Adrenal gland (tissue), 12 donors: Measurements from ENCODE around the gene IKZF3. TPM values are rescaled to one million over a fixed set of nuclear protein-coding genes. Genes with fewer than 3 reads are reported as not detected.

Experiments used
- DNase-seq, 7 donors: peaks; one replicate each; pipeline ENCODE4 v3.0.0-alpha.2; 2019 to 2020
- H3K27ac ChIP-seq, 5 donors: fragments of 200-600 bp; sonication (generic) in 4 of 5; 1 replicate in 3 of 5; 2 replicates in 2 of 5; pipeline versions ENCODE4 v1.5.1 to v1.8.0; 2016 to 2020; ENCODE audit warnings: mild to moderate bottlenecking in 1 of 5
- H3K27me3 ChIP-seq: fragments of 200-600 bp; 2 replicates; pipeline ENCODE4 v1.8.0; 2021
- H3K36me3 ChIP-seq, 2 donors: fragments of 200-600 bp; replicated peaks in 1 of 2; 1 replicate in 1 of 2; 2 replicates in 1 of 2; pipeline versions ENCODE4 v1.5.1 to v1.8.0; 2018 to 2022
- H3K4me1 ChIP-seq, 2 donors: fragments of 200-600 bp; replicated peaks in 1 of 2; 1 replicate in 1 of 2; 2 replicates in 1 of 2; pipeline versions ENCODE4 v1.5.1 to v1.8.0; 2018 to 2021
- H3K4me3 ChIP-seq, 4 donors: fragments of 200-600 bp; sonication (generic) in 3 of 4; one replicate each; pipeline ENCODE4 v1.5.1; 2016 to 2018
- H3K9me3 ChIP-seq, 3 donors: fragments of 200-600 bp; sonication (generic) in 1 of 3; replicated peaks in 1 of 3; 1 replicate in 2 of 3; 2 replicates in 1 of 3; pipeline versions ENCODE4 v1.5.1 to v1.8.0; 2016 to 2021
- CTCF ChIP-seq, 6 experiments: fragments of 450-650 bp in 4 of 6; fragments of 200-600 bp in 2 of 6; sonication (generic) in 1 of 6; IDR thresholded peaks; 1 replicate in 5 of 6; 2 replicates in 1 of 6; pipeline versions ENCODE4 v1.5.1 to v1.8.0; 2016 to 2021; ENCODE audit warnings: antibody characterized with exemption in 6 of 6, mild to moderate bottlenecking in 2 of 6, moderate library complexity in 1 of 6
- POLR2A ChIP-seq, 2 donors: fragments of 450-650 bp; IDR thresholded peaks; one replicate each; pipeline ENCODE4 v1.6.1; 2017; ENCODE audit warnings: antibody characterized with exemption in 2 of 2, mild to moderate bottlenecking in 2 of 2, moderate library complexity in 1 of 2
- WGBS, 4 donors: extraction: QIAGEN DNeasy Blood & Tissue Kit in 2 of 4; methylation state at CpG; one replicate each; pipeline versions ENCODE4 v1.1.5 to v1.1.7; 2013 to 2017; 5-methylcytosine and 5-hydroxymethylcytosine counted together
- intact Hi-C, 2 donors: fragments of 100-400 bp; cut with DNase I; formaldehyde crosslinking; loops; one replicate each; pipeline versions ENCODE4 v1.14.1 to v1.15.0; 2022 to 2023
- polyA plus RNA-seq, 3 donors: library from polyadenylated mRNA; stranded (reverse); fragments of 200-250 nt in 2 of 3; fragments of 350-450 nt in 1 of 3; fragmentation: Illumina TruSeq in 1 of 3; extraction: RNeasy Lipid Tissue Mini Kit (QIAGEN cat#74804) in 1 of 3; gene quantifications; one replicate each; pipeline ENCODE4 v1.2.3, GENCODE V29; 2013 to 2014
- total RNA-seq, 9 donors: library from RNA; depleted of rRNA in 4 of 9; stranded (reverse); fragments of >200 nt in 4 of 9; fragments of 120-200 nt in 1 of 9; fragmentation: NEBNext Ultra II Directional in 1 of 9; extraction: Animal tissue kit (Norgen Biotek cat#: 25700) in 1 of 9; gene quantifications; one replicate each; pipeline versions ENCODE4 v1.1.0 to v1.2.4, GENCODE V29; 2013 to 2023
- donor health status: healthy with polysubstance abuse.
- donor health status: Bipolar disorder and iron deficiency.
- donor health status: DM: yes; HTN: yes; CAD: no.
- donor health status: DM: no; HTN: no; CAD: no.
- donor health status: DM: no; HTN: no; CAD: no.
- donor health status: DM: yes; HTN: yes; CAD: no.

The IKZF3 gene
- total and polyA plus RNA-seq, 12 donors = 0.06 to 3.6 (median 0.86) TPM

GRCh38 chr17:39772987-39773934 lies 90.9 kb downstream of the IKZF3 start:
- TF ChIP-seq CTCF (IDR thresholded peaks at IDR 0.05) = no peak
- no peak for TF ChIP-seq POLR2A (IDR thresholded peaks at IDR 0.05)
- peaks cover 21% of the 10 kb centered on the region for H3K27me3 ChIP-seq
- WGBS, 4 donors = 83 to 86% (median 84%) methylated on average over 5 to 7 of the region's 7 CpGs
- H3K4me1 ChIP-seq = no peaks in the 10 kb centered on the region
- H3K4me3 ChIP-seq = no peak overlapping the region
- DNase-seq = no peak
- intact Hi-C loops = no loop called here
- H3K27ac ChIP-seq = peak overlapping the region in 1 of 5 donors; percentile 10
- H3K36me3 ChIP-seq = no peaks in the 10 kb centered on the region
- no peaks in the 10 kb centered on the region for H3K9me3 ChIP-seq

- Histone ChIP-seq H3K27me3 (peaks cover 14% of the 10 kb centered on the region), H3K36me3 (no peaks in the 10 kb centered on the region), H3K4me1 (no peaks in the 10 kb centered on the region), H3K4me3 (no peak overlapping the region), H3K27ac (no peak overlapping the region), H3K9me3 (no peaks in the 10 kb centered on the region)
- intact Hi-C loops = no loop called here
- TF ChIP-seq POLR2A (IDR thresholded peaks at IDR 0.05) (no peak), CTCF (IDR thresholded peaks at IDR 0.05) (no peak)
- no peak for DNase-seq
Measured at GRCh38 chr17:39772415-39772814, 91.7 kb downstream of the IKZF3 start.

GRCh38 chr17:39769974-39770587 lies 94.0 kb downstream of the IKZF3 start:
- no peak for DNase-seq
- 66 to 83% (median 79%) methylated on average over 8 of the region's 8 CpGs for WGBS, 4 donors
- Histone ChIP-seq H3K36me3 (no peaks in the 10 kb centered on the region), H3K4me3 (no peak overlapping the region), H3K27ac (no peak overlapping the region), H3K4me1 (no peaks in the 10 kb centered on the region), H3K27me3 (peaks cover 6% of the 10 kb centered on the region), H3K9me3 (no peaks in the 10 kb centered on the region)
- intact Hi-C loops = no loop called here
- TF ChIP-seq POLR2A (IDR thresholded peaks at IDR 0.05) = no peak
- no peak for TF ChIP-seq CTCF (IDR thresholded peaks at IDR 0.05)

- Histone ChIP-seq H3K9me3 (no peaks in the 10 kb centered on the region), H3K4me3 (no peak overlapping the region), H3K4me1 (no peaks in the 10 kb centered on the region), H3K27me3 (peaks cover 13% of the 10 kb centered on the region), H3K36me3 (no peaks in the 10 kb centered on the region), H3K27ac (no peak overlapping the region)
- no peak for TF ChIP-seq CTCF (IDR thresholded peaks at IDR 0.05)
- TF ChIP-seq POLR2A (IDR thresholded peaks at IDR 0.05) = no peak
- WGBS, 4 donors = 57 to 76% (median 67%) methylated on average over 3 of the region's 3 CpGs
- no peak for DNase-seq
- intact Hi-C loops = no loop called here
Measured at GRCh38 chr17:39767147-39767546, 97.0 kb downstream of the IKZF3 start.
